ENCODE measurements around the gene TLCD3B.

DNA sequence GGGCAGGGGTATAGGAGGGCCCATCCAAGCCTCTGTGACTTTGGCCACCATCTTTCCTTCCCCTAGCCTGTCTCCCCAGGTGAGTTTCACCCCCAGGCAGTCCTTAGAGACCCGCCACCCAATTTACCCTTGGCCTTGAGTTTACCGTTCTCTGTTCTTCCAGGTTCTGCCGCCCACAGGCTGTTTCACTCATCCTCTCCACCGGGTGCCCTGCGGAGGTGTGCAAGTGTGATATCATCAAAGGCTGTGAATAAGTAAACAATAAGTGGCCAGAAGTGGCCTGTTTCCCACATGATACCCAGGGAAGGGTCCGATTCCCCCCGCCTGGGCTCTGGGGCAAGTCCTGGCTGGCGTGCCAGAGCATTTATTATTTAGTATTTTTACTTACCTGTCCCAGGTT lies 15.1 kb upstream of the TLCD3B start:
- no peak for TF ChIP-seq CEBPB (IDR thresholded peaks at IDR 0.05)
- no peak for TF ChIP-seq EGR1 (IDR thresholded peaks at IDR 0.05)
- TF ChIP-seq RAD21 (IDR thresholded peaks at IDR 0.05; ENCODE audit: low read depth): no peak
- TF ChIP-seq TAF1 (IDR thresholded peaks at IDR 0.05; ENCODE audit: low read depth): no peak
- TF ChIP-seq EP300 (IDR thresholded peaks at IDR 0.05; ENCODE audit: borderline replicate concordance): no peak
- TF ChIP-seq REST (IDR thresholded peaks at IDR 0.05; ENCODE audit: low read depth): no peak
- no peak for TF ChIP-seq YY1 (IDR thresholded peaks at IDR 0.05; ENCODE audit: low read depth)
- TF ChIP-seq FOXM1 (IDR thresholded peaks at IDR 0.05; ENCODE audit: borderline replicate concordance, low read depth): no peak
- TF ChIP-seq ZBTB7A (IDR thresholded peaks at IDR 0.05; ENCODE audit: low read depth): no peak
- TF ChIP-seq TEAD4 (IDR thresholded peaks at IDR 0.05): no peak
